NCI-H2227 treated with DMSO at 0.1 percent for 48 hours (cell line): ENCODE measurements around the gene PTH1R.
A peak's percentile ranks its signal among the peaks of the same experiment; 100 is the strongest.
"Not testable (repeated sequence)": the region's sequence is repeated elsewhere in the genome, so short reads cannot be mapped to it uniquely, and the experiment has no call there.

Experiments used
- DNase-seq: peaks from one replicate; lab custom pipeline; 2025; lab: John Stamatoyannopoulos, UW

PTH1R gene

DNA sequence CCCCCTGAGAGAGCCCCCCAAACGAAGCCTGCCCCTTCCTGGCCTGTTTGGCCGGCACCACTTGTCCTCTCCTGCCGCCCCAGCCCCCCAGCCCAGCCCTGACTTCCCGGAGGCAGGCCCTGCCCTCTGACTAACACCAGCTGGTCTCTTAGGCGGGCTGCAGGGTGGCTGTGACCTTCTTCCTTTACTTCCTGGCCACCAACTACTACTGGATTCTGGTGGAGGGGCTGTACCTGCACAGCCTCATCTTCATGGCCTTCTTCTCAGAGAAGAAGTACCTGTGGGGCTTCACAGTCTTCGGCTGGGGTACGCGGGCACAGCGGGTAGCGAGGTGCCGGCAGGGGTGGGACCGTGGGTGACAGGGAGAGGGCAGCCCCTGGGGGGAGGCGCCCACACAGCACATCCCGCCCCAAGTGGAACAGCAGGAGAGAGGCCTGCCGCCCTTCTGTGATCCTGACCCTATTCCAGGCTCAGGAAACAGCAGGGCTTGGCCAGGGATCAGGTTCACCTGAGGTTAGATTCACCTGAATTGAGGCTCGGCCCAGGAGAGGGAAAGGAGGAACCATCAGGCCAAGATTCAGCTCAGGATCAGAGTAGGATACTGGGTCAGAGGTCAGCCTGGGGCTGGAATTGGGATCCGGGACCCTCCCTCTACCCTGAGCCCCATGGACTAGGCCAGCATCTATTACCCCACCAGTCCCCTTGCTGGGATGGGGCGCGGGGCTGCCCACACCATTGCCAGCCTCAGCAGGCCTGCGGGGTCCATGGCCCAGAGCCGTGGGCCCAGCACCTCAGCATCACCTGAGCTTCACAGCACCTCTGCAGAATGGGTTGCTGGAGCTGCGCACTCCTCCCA, 21.9 kb downstream of the PTH1R start:
- DNase-seq = no peak

DNA sequence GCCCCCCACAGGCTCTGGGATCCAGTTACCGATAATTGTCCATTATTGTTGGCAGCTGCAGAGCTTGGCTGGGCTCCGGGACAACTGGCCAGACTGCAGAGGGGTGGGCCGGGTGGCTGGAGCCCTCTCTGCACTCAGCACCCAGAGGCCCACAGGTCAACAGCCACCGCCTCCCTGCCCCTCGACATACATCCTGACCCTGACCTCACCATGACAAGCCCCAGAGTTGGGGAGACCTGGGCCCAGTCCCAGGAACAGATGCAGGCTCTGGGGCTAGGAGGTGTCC, 22.4 kb downstream of the PTH1R start:
- DNase-seq = peak; percentile 44

DNA sequence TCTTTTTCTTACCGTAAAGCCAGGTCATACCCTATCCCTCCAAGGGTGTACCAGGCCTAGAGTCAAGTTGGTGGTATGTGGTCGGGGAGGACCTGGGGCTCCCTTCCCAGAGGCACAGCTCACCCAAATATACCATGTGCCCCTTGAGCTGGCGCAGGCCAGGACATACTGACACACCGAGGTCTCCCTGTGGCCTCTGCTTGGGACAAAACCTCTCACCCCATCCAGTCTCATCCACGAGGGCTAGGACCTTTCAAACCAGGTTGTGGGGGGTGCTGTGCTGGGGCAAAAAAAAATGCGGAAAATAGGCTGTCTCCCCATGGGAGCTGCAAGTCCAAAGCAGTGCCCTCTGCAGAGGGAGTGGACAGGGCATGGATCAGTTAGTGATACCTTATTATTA, 22.8 kb downstream of the PTH1R start:
- no peak for DNase-seq

DNA sequence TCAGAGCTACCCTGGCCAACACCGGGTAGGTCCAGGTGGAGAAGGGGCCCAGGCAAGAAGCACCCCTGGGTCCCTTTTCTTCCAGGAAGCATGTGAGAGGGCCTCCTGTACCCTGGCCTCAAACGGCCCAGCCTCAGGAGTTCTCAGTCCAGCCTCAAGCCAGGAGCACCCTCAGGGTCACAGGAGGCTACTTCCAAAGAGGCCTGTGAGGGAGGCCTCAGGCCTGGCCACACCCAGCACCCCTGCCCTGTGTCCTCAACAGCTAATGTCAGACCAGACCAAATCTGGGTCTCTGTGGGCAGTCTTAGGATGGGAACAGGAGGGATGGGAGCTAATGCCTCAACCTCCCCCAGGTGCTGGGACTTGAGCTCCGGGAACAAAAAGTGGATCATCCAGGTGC, 23.5 kb downstream of the PTH1R start:
- DNase-seq = no peak

DNA sequence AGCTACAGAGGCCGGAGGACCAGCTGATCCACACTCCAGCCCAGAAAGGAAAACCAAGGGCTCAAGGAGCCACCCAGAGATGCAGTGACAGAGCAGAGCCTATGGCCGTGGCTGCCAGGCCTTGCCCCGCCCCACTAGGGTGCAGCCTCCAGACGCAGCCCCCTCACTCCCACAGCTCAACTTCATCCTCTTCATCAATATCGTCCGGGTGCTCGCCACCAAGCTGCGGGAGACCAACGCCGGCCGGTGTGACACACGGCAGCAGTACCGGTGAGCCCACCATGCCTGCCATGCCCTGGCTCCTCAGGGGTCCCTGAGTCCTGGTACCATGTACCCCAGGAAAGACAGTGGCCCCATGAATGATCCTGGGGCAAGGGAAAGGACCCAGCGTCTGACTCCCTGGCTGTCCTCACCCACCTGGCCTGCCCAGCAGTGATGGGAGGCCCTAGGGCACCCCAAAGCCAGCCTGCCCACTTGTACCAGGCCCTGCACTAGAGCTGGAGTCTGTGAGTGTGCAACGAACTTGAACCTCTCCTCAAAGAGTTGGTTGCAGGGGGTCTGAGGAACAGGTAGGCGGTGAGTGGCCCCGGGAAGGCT, 24.2 kb downstream of the PTH1R start:
- no peak for DNase-seq

DNA sequence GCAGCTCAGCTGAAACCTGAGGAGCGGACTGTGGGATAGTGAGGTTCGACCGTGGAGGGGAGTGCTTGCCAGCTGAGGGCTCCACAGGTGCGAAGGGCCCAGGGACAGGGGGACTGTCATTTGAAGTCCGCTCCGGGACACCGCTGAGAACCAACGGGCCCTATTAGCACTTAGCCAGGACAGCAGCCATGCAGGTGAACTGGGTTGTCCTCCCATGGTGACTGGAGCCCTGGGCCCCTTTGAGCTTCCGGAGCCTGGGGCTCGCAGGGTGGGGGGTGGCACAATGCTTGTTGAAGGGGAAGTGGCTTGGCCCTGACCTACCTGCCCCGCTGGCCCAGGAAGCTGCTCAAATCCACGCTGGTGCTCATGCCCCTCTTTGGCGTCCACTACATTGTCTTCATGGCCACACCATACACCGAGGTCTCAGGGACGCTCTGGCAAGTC, 24.7 kb downstream of the PTH1R start:
- no peak for DNase-seq

DNA sequence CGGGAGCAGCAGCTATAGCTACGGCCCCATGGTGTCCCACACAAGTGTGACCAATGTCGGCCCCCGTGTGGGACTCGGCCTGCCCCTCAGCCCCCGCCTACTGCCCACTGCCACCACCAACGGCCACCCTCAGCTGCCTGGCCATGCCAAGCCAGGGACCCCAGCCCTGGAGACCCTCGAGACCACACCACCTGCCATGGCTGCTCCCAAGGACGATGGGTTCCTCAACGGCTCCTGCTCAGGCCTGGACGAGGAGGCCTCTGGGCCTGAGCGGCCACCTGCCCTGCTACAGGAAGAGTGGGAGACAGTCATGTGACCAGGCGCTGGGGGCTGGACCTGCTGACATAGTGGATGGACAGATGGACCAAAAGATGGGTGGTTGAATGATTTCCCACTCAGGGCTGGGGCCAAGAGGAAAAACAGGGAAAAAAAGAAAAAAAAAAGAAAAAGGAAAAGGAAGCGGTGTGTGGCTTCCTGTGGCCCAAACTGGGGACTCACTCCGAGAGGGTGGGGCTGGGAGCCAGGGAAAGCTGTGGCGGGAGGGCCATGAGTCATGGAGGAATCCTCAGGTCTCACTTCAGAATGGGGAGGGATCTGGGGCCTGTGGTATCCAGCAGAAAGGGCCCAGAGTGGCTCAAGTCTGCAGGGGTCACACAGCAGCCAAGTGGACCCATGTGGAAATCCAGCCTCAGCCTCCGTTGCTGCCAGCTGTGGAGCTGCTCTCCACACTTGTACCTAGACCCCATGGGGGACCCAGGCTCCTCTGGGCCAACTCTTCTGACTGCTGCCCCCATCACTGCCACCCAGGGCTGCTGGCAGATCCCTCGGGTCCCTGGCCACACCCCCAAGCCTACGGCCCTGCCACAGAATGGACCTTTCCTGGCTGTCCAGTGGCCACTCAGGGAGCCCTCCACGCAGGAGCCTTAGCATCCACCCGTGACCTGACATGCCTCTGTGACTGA, 26.1 kb downstream of the PTH1R start:
- no peak for DNase-seq

DNA sequence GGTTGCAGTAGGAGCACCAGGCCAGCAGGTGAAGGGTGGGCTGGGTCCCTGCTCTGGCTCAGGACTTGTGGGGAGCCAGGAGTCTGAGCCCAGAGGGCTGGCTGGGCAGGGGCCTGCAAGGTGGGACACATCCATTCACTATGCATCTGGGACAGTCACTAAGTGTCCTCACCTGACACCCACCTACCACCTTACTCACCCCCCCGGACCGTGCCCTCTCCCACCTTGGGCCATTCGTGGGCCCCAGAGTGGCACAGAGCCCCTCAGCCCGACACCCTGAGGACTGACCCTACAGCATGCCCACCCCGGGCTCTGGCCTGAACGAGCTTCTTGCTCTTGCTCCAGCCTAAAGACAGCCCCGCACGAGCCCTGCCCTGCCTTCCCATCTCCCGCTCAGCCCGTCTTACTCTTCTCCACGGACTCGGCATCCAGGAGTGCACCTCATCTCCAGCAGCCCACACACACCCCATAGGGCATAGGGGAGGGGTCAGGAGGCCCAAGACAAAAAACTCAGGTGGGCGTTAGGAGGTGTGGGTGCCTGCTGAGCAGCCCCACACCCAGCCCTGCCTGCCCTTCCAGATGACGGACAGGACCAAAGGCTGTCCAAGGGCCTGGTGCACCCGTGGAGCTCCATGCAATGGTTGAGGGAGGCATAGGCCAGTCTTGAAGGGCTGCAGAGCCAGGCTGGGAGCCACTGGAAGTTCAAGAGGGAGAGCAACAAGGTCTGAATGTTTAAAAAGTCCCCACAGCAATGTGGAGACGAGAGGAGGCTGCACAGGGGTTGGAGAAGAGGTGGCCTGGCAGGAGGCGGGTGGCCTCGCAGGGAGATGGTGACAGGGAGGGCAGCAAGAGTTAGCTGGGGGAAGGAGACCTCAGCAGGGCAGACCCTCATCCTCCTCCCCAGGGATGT, 27.0 kb downstream of the PTH1R start:
- no peak for DNase-seq

DNA sequence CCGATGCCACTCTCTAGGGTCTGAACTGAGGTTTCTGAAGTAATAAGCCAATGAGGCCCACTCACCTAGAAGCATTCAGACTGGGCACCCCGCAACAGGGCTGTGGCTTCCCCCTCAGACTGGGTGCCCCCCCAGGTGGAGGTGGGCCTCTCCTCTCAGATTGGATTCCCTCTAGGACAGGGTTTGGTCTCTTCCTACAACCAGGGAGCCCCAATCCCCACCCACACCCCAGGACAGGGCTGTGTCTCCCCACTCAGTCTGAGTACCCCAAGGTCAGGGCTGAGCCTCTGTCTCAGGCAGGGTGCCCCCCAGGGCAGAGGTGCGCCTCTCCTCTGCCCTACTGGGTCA, 27.7 kb downstream of the PTH1R start:
- no peak for DNase-seq

DNA sequence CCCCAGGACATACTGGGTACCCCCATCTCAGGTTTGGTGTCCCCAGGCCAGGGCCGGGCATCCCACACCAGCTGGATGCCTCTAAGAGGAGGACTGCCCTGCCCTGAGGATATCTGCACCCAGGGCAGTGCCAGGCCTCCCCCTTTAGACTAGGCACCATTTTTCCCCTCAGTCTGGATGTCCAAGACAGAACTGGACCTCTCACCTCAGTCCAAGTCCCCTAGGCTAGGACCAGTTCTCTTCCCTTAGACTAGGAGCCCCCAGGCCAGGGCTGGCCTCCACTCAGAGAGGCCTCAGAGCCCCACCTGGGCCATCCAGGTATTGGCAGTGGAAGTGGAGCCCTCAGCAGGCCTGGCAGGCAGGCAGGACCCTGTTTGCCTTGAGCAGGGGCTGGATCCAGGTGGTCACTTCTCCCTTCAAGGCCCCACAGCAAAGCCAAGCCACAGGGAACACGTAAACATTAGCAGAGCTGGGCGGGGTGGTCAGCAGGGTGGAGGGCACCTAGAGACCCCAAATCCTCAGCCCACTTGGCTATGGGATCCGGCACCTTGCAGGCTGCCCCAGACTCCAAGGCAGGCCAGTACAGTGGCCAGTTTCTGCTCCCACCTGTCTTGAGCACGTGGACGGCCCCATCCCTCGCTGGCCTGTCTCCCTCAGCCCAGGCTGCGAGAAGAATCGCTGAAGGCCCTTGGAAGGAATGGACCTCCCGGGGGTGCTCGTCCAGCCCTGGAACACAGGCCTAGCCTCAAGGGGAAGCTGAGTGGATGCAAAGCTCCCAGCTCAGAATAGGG, 28.3 kb downstream of the PTH1R start:
- DNase-seq = no peak

DNA sequence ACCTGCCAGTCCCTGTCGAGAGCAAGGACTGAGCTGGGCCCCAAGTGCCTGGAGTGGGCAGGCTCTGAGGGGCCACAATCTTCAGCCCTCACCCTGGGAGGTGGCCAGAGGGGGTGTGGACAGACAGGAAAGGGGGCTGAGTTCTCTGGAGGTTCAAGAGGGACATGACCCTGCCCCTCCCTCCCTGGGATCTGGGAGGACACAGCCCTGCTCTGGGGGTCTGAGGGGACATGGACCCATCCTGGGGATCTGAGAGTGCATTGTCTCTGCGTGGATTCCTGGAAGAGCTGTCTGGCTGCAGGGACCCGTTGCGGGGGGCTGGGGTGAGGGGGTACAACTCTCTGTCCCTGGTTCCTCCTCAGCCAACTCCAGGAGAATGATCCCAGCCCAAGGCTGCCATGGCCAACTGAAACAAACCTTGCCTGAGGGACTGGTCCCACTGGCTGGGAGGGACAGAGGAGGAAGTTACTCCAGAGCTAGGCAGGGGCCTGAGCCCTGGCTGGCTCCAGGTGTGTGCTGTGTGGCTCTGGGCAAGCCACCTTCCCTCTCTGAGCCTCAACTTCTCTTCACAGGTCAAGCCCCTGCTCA, 29.0 kb downstream of the PTH1R start:
- no peak for DNase-seq

DNA sequence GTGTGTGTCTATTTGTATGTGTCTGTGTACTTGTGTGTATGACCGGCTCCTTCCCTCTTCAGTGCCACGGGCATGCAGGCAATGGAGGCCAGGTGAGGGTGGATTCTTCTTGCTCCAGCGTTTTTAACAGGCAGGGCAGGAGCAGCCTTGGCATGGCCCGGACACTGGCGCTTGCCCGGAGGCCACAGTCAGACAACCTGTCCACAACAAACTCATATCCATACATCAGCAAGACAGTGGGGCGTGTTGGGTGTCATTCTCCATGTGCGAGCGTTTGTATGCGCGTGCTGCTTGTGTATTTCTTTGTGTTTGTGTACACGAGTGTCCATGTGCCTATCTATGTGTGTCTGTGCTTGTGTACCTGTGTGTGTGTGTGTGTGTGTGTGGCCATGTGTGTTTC, 29.8 kb downstream of the PTH1R start:
- no peak for DNase-seq

DNA sequence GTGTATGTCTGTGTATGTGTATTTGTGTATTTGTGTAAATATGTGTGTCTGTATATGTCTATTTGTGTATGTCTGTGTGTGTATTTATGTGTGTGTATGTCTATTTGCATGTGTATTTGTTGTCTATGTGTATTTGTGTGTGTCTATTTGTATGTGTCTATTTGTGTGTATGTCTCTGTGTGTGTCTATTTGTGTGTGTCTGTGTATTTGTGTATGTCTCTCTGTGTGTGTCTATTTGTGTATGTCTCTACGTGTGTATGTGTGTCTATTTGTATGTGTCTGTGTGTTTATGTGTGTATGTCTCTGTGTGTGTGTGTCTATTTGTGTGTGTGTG, 30.4 kb downstream of the PTH1R start:
- DNase-seq = no peak

DNA sequence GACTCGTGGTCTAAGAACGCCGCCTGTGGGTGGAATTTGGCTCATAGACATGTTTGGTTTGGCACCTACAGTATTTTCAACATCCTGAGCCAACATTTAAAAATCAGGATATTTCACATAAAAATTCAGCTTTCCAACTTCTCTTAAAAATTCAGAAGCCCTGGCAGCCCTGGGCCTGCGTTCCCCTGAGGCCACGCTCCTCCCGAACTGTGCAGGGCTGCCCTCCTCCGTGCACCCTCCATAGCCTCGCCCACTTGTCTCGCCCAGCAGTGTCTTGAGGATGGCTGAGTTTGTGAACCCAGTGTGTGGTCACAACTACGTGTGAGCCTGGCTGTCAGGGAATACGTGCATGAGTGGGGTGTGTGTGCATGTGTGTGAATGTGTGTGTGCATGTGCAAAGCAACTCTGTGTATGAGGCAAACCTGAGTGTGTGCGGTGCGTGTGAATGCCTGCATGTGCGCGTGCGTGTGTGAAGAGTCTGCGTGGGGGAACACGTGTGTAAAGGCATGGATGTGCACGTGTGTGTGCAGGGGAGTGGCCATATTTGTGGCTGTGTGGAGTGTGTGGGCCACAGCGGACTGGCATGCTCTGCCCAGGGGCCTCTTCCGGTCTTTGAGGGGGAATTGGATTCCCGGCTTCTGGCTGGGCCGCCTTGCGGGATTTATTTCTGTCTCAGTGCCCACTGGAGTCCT, 30.9 kb downstream of the PTH1R start:
- no peak for DNase-seq

DNA sequence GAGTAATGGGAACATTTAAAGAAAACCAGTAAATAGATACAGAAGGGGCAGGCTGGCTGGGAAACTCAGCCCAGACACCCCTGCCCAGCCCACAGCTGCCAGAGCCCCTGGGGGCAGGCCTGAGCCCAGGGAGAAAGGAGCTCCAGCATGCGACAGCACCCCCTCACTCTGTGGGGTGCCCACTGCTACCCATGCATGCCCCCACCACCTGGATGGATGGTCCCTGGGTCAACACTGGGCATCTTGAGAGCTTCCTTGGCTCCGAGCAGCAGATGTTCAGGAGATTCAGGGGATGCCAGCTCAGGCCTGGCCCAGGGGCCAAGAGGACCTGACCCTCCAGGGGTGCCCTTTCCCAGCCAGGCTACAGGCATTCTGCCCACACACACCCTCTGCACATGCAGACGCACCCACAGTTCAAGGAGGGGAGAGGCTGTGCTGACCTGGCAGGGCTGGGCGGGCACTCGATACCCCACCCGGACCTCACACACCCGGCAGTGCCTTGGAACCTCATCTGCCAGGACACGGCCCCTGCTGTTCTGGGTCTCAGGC, 31.5 kb downstream of the PTH1R start:
- no peak for DNase-seq

DNA sequence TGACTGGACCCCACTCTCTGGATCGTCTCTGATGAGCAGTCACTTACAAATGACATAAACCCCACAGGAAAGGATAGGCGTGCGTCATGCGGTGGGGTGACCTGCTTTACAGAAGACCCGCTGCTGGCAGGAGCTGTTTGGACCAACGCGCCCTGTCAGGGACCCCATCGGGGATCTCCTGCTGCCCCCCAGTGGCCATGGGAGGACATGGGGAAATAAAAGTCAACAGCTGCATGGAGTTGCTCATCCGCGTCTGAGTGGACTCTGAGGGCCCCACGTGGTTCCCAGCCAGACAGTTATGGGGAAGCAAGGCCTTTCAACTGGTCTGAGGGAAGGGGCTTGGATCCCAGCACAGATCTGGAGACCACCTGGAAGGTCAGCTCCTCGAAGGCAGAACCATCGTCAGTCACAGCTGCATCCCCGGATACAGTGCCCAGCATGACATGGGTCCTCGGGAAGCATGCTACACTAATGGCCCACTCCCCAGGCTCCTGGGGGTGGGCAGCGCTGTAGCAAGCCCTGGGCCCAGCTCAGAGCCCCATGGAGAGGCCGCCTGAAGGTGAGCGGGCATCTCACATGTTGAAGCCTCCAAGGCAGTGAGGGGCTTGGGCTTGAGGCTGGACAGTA, 32.1 kb downstream of the PTH1R start:
- DNase-seq = peak; percentile 61

DNA sequence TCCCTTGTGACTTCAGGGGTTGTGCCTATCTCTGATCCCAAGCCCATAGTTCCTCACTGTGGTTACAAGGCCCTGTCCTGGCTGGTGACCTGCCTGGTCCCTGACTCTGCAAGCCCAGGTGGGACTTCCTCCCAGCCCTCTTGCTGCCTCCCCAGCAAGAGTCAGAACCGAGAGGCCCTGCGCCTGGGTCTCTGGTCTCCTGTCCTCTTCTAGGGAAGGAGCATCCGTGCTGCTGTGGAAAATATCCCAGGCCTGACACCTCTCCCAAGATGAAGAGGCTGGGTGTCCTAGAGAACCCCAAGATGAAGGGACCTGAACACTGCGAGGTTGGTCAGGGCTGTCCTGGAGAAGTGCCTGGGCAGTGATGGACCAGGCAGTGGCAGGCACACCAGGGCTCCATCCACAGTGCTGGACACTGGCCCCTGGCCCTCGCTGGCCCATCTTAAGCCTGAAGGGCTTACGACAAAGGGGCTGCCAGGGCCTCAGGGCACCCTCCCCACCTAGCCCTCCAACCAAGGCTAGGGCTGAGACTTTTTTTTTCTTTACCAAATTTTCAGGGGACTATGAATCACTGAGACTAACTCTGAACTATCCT, 32.7 kb downstream of the PTH1R start:
- no peak for DNase-seq

DNA sequence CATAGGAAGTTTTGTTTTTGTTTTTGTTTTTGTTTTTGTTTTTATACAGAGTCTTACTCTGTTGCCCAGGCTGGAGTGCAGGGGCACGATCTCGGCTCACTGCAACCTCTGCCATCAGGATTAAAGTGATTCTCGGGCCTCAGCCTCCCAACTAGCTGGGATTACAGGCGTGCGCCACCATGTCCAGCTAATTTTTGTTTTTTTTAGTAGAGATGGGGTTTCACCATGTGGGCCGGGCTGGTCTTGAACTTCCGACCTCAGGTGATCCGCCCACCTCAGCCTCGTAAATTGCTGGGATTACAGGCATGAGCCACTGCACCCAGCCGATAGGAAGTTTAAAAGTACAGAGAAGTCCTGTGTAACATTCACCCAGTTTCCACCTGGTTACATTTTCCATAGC, 33.4 kb downstream of the PTH1R start:
- DNase-seq = not testable (repeated sequence)

DNA sequence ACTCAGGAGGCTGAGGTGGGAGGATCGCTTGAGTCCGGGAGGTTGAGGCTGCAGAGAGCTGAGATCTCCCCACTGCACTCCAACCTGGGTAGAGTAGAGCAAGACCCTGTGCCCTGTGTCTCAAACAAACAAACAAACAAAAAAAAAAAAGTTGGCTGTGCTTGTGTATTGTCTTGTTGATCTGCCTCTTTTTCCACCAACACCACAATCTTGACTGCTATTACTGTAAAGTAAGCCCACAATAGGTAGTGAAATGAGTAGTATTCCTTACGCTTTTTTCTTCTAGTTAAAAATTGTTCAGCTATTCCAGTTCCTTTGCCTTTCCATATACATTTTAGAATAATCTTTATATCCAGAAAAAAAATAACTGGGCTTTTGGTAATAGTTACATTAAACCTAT, 35.5 kb downstream of the PTH1R start:
- no peak for DNase-seq
